COR-L47 (cell line): Measurements from ENCODE around the gene SMG9.
"Not testable (repeated sequence)": the region's sequence is repeated elsewhere in the genome, so short reads cannot be mapped to it uniquely, and the experiment has no call there.

Experiments used
- DNase-seq: peaks from one replicate; lab custom pipeline; 2025; lab: John Stamatoyannopoulos, UW

The SMG9 gene

GRCh38 chr19:43690890-43691289 lies 63.9 kb downstream of the SMG9 start:
- DNase-seq = no peak

DNA sequence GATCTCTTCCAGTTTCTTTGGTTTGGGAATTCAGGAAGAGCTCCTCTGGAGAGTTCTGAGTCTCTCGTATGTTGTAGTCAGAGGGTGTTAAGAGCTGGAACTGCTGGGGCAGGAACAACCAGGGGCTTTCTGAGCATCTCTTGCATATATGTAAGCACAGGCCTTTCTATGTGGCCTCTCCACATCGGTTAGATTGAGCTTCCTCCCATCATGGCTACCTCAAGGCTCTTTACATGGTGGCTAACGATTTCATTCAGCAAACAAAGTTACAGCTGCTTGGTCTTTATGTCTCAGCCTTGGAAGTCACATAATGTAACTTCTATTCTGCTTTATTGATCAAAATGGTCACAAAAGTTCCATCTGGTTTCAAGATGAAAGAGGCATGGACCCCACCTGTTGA lies 64.3 kb downstream of the SMG9 start:
- no peak for DNase-seq

GRCh38 chr19:43688059-43688701 lies 66.6 kb downstream of the SMG9 start:
- DNase-seq = no peak

DNA sequence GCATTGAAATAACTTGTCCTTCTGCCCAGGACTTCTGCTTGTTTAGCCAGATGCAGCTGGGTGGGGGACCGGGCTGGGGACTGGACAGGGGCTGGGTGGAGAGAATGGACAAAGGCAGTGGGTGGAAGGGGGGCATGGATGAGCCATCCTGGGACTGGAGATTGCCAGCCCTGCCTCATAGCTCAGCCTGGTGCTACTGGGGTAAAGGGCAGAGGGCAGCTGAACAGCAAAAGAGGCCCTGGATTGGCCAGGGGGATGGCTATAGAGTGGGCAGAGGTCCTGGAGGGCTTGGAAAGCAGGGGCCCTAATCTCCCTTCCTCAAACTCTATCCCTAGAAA lies 67.1 kb downstream of the SMG9 start:
- DNase-seq = no peak

DNA sequence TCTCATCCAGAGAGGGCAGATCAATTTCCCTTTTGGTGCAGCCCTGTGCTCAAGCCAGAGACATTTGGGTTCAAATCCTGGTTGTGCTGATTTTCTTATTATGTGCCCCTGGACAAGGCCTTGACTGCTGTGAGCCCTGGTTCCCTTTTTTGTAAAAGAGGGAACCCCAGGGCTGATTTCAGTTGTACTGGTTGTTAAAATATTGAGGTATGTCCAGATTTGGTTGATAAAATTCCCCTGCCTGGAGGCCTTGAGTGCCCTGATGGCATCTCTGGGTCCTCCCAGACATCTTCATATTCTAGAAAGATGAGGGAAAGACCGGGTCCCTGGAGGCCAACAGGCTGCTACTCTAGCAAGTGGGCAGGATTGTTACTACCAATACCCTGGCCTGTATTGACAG lies 70.4 kb downstream of the SMG9 start:
- DNase-seq = no peak

DNA sequence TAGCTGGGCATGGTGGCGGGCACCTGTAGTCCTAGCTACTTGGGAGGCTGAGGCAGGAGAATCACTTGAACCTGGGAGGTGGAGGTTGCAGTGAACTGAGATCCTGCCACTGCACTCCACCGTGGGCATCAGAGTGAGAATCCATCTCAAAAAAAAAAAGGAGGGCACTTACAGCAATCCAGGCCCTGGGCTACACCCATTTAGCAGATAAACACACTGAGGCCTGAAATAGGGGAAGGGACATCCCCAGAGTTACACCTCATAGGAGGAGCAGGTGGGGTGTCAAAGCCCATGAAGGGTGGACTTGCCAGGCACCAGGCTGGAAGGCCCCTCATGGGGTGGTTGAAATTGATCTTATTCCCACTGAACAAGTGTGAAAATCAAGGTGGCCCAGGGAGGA lies 70.9 kb downstream of the SMG9 start:
- no peak for DNase-seq

GRCh38 chr19:43682824-43683661 lies 71.7 kb downstream of the SMG9 start:
- no peak for DNase-seq

- not testable (repeated sequence) for DNase-seq
These were observed 72.5 kb downstream of the SMG9 start for GRCh38 chr19:43682269-43682668.

DNA sequence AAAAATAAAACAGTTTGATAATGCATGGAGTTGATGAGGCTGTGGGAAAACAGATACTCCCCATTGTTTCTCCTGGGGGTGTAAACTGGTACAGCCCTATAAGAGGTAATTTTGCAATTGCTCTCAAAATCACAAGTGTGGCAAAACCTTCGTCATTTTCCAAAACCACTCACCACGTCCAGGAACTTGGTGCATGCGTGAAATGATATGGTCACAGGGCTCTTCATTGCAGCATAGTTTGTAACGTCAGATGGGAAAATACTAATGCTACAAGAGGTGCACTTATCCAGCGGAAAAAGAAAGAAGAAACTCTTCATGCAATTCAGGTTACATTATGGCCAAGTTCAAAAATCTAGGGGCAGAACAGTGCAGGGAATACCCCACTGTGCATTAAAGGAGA lies 72.9 kb downstream of the SMG9 start:
- no peak for DNase-seq

DNA sequence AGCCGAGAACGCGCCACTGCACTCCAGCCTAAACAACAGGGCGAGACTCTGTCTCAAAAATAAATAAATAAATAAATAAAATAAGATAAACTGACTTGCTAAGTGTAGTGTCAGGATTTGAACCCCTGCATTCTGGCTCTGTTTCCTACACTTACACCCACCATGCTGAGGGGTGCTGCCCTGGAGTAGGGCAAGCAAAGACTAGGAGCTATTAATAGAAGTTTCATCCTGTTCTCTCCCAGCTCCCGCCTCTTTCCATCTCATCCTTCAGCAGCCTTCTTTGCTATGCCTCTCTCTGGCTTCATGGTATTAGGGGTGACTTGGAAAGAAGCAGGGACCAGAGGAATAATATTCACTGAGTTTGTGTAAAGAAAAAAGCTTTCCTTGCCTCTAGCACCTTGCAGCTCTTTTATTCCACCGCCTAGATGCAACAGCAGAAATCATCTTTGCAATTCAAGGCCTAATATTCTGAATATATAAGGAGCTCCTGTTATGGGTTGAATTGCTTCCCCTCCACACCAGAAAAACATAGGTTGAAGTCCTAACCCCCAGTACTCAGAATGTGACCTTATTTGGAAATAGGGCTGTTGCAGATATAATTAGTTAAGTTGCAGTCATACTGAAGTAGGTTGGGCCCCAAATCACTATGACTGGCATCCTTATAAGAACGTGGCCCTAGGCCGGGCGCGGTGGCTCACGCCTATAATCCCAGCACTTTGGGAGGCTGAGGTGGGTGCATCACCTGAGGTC lies 76.1 kb downstream of the SMG9 start:
- DNase-seq = no peak
